K562 (cell line): ENCODE data around the gene WDR46. TPM values are rescaled to one million over a fixed set of nuclear protein-coding genes. Genes with fewer than 3 reads are reported as not detected.
A peak's percentile ranks its signal among the peaks of the same experiment; 100 is the strongest.

Experiments used
- ARID3B ChIP-seq: fragments of 250-450 bp; sonication (Bioruptor Pico); IDR thresholded peaks from 2 replicates; pipeline ENCODE4 v1.4.0; 2020; ENCODE audit warnings: borderline replicate concordance
- CC2D1A ChIP-seq: fragments of 450-650 bp; IDR thresholded peaks from 2 replicates; pipeline ENCODE4 v1.6.1; 2017; ENCODE audit warnings: mild to moderate bottlenecking
- CHD4 ChIP-seq: fragments of 200-600 bp; sonication (generic); IDR thresholded peaks from 3 replicates; pipeline ENCODE4 v1.6.1; 2012; ENCODE audit warnings: low read depth, mild to moderate bottlenecking, mixed read lengths, low read length, inconsistent platforms; ENCODE audit not compliant: insufficient read depth, insufficient replicate concordance, poor library complexity, severe bottlenecking
- CLOCK ChIP-seq: fragments of 250-450 bp; sonication (Bioruptor Pico); IDR thresholded peaks from 2 replicates; pipeline ENCODE4 v1.4.0; 2020; ENCODE audit warnings: mild to moderate bottlenecking, moderate library complexity, borderline replicate concordance
- ELF4 ChIP-seq: fragments of 450-650 bp; formaldehyde crosslinking; IDR thresholded peaks from 2 replicates; pipeline ENCODE4 v1.4.0; 2022; ENCODE audit warnings: missing genetic modification characterization
- HDAC8 ChIP-seq: fragments of 450-650 bp; IDR thresholded peaks from 2 replicates; pipeline ENCODE4 v1.6.1; 2016; ENCODE audit warnings: mild to moderate bottlenecking, missing genetic modification characterization, moderate library complexity, missing compliant biosample characterization
- KAT2B ChIP-seq: IDR thresholded peaks from one replicate; pipeline ENCODE4 v1.6.1; 2012; ENCODE audit warnings: low read depth, mild to moderate bottlenecking, control low read depth, inconsistent platforms, low read length, moderate library complexity
- POLR3G ChIP-seq: IDR thresholded peaks from 2 replicates; pipeline ENCODE4 v1.6.1; 2011; ENCODE audit not compliant: insufficient read length, insufficient replicate concordance; ENCODE audit errors: extremely low read depth
- PPARD ChIP-seq: fragments of 250-450 bp; sonication (Bioruptor Pico); IDR thresholded peaks from 2 replicates; pipeline ENCODE4 v1.8.0; 2022; ENCODE audit warnings: inconsistent platforms, mild to moderate bottlenecking, moderate library complexity
- RBM39 ChIP-seq: fragments of 200-400 bp; formaldehyde crosslinking; optimal IDR thresholded peaks from 2 replicates; pipeline ENCODE3; 2018; ENCODE audit warnings: low read depth, low read length
- SAFB2 ChIP-seq: fragments of 200-400 bp; formaldehyde crosslinking; IDR thresholded peaks from 2 replicates; pipeline ENCODE4 v1.6.1; 2018; ENCODE audit warnings: borderline replicate concordance, low read length, low read depth, moderate library complexity; ENCODE audit not compliant: severe bottlenecking
- SMARCE1 ChIP-seq: fragments of 450-650 bp; IDR thresholded peaks from 2 replicates; pipeline ENCODE4 v1.7.1; 2016; ENCODE audit warnings: mild to moderate bottlenecking
- SRSF9 ChIP-seq: fragments of 200-400 bp; formaldehyde crosslinking; IDR thresholded peaks from 2 replicates; pipeline ENCODE4 v1.6.1; 2017; ENCODE audit warnings: low read depth, low read length, borderline replicate concordance
- TAF7 ChIP-seq: fragments of 450-650 bp; IDR thresholded peaks from 2 replicates; pipeline ENCODE4 v1.6.1; 2016; ENCODE audit warnings: missing genetic modification characterization, missing compliant biosample characterization
- TFAM ChIP-seq: fragments of 250-450 bp; sonication (Bioruptor Pico); conservative IDR thresholded peaks from 2 replicates; pipeline ENCODE4 v1.5.0; 2021; ENCODE audit warnings: mild to moderate bottlenecking, moderate library complexity
- TFAP4 ChIP-seq: sonication (generic); formaldehyde crosslinking; IDR thresholded peaks from 2 replicates; pipeline ENCODE4 v1.8.0; 2022; ENCODE audit warnings: missing genetic modification reagents, mild to moderate bottlenecking, moderate library complexity, borderline replicate concordance
- U2AF2 ChIP-seq: fragments of 200-400 bp; formaldehyde crosslinking; optimal IDR thresholded peaks from 2 replicates; pipeline ENCODE3; 2017; ENCODE audit warnings: low read depth, mild to moderate bottlenecking, low read length
- XRCC4 ChIP-seq: IDR thresholded peaks from one replicate; pipeline ENCODE4 v1.6.1; 2011; ENCODE audit not compliant: insufficient read depth, insufficient read length; ENCODE audit errors: extremely low read depth
- ZNF75A ChIP-seq: fragments of 450-650 bp; formaldehyde crosslinking; IDR thresholded peaks from 2 replicates; pipeline ENCODE4 v1.4.0; 2020; ENCODE audit warnings: mild to moderate bottlenecking
- polyA plus RNA-seq, 8 experiments: library from polyadenylated mRNA; depleted of rRNA in 4 of 8; stranded (reverse) in 5 of 8; unstranded in 3 of 8; fragments of >200 nt; fragmentation: Nextera tagmentation in 2 of 8; fragmentation: Illumina TruSeq in 1 of 8; extraction: Ambion mirVana in 2 of 8; extraction: Trizol in 1 of 8; gene quantifications; 2 replicates each; pipeline versions ENCODE4 v1.2.1 to v1.2.3, GENCODE V29; 2011 to 2014; ENCODE audit warnings: inconsistent platforms in 1 of 8, missing spikeins in 1 of 8
- total RNA-seq, 7 experiments: library from RNA; depleted of rRNA in 6 of 7; stranded (reverse); fragments of >200 nt in 6 of 7; fragmentation: Illumina TruSeq in 2 of 7; extraction: Trizol in 2 of 7; gene quantifications; 2 replicates each; pipeline versions ENCODE4 v1.2.1 to v1.2.3, GENCODE V29; 2011 to 2021; ENCODE audit warnings: low replicate concordance in 1 of 7
- TF ChIP-seq, protein P1 (sequence below): fragments of 450-650 bp; IDR thresholded peaks from 2 replicates; pipeline ENCODE4 v1.6.1; 2016; ENCODE audit warnings: low read depth, mild to moderate bottlenecking, moderate library complexity

WDR46 gene
- total and polyA plus RNA-seq, 9 of the 15 experiments (the other 6 are each of a cell fraction or from before 2014, with no cell fraction given): 8.9 to 146 (median 93.1) TPM

DNA sequence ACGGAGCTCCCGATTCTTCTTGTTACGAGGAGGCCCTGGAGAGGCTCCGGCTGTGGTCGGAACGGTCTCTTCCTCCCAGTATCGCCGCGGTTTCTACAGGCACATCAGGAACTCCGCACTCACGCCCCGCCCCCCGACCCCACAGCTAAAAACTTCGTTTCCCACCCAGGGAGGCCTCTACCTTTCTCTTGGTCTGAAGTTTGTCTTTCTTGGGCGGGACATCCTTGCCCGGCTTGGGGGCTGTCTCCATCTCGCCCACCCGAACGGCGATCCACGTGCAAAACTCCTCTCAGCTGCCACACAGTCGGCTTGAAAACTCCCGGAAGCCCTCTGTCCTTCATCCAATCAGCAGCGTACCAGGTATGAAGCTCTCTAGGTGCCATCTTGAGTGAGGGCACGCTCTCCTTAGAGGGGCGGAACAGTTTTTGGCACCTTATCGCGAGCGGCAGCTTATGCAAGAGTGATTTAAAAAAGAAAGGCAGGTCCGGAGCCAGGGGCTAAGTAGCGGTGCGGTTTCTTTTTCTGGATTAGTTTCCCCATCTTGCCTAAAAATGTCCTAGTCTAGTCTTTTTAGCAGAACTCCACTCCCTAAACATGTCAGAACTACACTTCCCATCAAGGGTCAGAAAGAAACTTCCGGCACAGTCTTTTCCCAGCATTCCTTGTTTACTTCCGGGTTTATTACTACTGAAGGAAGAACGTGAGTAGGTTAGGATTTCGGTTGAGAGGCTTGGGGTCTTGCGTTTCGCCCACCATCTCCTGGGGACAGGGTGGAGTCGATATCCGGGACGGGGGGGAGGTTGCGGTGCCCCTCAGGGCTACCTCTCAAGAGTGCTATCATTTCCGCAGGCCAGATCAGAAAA lies at the start of gene WDR46, which contains the start of gene PFDN6 (continued):
- TF ChIP-seq TFAP4 (CRISPR knock-in tag) (peak; percentile 94), ARID3B (CRISPR knock-in tag) (no peak), CC2D1A (no peak), RBM39 (no peak), U2AF2 (no peak), SRSF9 (no peak), TAF7 (tag) (peak; percentile 33; the same call in 1 of the 2 replicates), SMARCE1 (no peak), POLR3G (no peak), CHD4 (no peak), CLOCK (CRISPR knock-in tag) (no peak), HDAC8 (tag) (no peak; the same call in 1 of the 2 replicates), TFAM (no peak), ZNF75A (CRISPR knock-in tag) (no peak), ELF4 (0 out of 2 replicates have a peak, but pooled peaks have one; percentile 42), PPARD (CRISPR knock-in tag) (no peak), SAFB2 (no peak), KAT2B (no peak), XRCC4 (no peak)
- TF ChIP-seq, protein P1, sequence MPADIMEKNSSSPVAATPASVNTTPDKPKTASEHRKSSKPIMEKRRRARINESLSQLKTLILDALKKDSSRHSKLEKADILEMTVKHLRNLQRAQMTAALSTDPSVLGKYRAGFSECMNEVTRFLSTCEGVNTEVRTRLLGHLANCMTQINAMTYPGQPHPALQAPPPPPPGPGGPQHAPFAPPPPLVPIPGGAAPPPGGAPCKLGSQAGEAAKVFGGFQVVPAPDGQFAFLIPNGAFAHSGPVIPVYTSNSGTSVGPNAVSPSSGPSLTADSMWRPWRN: no peak
